Measurements from ENCODE around the gene CLIC5.

DNA sequence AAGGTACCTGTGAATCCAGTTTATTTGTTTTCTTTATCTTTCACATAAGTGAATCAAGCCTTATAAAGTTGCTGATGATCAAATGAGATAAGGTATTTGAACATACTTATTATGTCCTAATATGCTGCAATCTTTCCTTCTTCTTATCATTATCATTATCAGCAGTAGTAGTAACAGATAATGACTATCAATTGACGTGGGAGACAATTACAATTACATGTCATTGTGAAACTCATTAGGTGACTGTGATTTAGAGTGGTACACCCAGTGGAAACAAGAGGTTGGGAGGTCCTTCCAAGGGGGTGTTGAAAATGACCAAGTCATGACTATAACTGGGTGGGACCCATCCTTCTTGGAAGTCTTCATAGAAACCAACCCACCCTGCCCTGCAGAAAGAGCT is 2.8 kb downstream of the CLIC5 start:
- TF ChIP-seq EZH2 (IDR thresholded peaks at IDR 0.05; ENCODE audit: borderline replicate concordance, low read length): no peak
- TF ChIP-seq, protein P1, sequence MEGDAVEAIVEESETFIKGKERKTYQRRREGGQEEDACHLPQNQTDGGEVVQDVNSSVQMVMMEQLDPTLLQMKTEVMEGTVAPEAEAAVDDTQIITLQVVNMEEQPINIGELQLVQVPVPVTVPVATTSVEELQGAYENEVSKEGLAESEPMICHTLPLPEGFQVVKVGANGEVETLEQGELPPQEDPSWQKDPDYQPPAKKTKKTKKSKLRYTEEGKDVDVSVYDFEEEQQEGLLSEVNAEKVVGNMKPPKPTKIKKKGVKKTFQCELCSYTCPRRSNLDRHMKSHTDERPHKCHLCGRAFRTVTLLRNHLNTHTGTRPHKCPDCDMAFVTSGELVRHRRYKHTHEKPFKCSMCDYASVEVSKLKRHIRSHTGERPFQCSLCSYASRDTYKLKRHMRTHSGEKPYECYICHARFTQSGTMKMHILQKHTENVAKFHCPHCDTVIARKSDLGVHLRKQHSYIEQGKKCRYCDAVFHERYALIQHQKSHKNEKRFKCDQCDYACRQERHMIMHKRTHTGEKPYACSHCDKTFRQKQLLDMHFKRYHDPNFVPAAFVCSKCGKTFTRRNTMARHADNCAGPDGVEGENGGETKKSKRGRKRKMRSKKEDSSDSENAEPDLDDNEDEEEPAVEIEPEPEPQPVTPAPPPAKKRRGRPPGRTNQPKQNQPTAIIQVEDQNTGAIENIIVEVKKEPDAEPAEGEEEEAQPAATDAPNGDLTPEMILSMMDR (conservative IDR thresholded peaks at IDR 0.05 in 1 of 2, IDR thresholded peaks at IDR 0.05 in 1 of 2; ENCODE audit: extremely low read depth in 1 of 2, insufficient read depth in 1 of 2, low read depth in 1 of 2, low read length in 2 of 2): no peak
